GM19452 (cell line): ENCODE results near the gene PTPRCAP.
"Not testable (repeated sequence)": the region's sequence is repeated elsewhere in the genome, so short reads cannot be mapped to it uniquely, and the experiment has no call there.

ENCODE experiments used
- ATAC-seq: cut with Tn5 transposase; IDR thresholded peaks from one replicate; pipeline ENCODE4 v1.9.1; 2021; ENCODE audit not compliant: unreplicated experiment

The PTPRCAP gene

GRCh38 chr11:67437082-67437808, at the start of gene PTPRCAP:
Gene PTPRCAP, minus strand, starts transcription at chr11:67437682. Its CDS starts 63 bp downstream, at chr11:67437619.
- no peak for ATAC-seq

GRCh38 chr11:67486481-67487195, 49.2 kb upstream of the PTPRCAP start:
- ATAC-seq, result no peak

GRCh38 chr11:67485873-67486361, 48.4 kb upstream of the PTPRCAP start:
- not testable (repeated sequence) for ATAC-seq

- ATAC-seq, result no peak
Measured at GRCh38 chr11:67484847-67485311, 47.4 kb upstream of the PTPRCAP start.

GRCh38 chr11:67483831-67484665, 46.6 kb upstream of the PTPRCAP start:
- ATAC-seq, result no peak

- ATAC-seq, result peak; percentile 57
Measured at GRCh38 chr11:67482827-67483798, 45.6 kb upstream of the PTPRCAP start, which contains the start of gene AIP. Gene AIP, plus strand, starts transcription at chr11:67483026. Its CDS starts 133 bp downstream, at chr11:67483159.

GRCh38 chr11:67482275-67482826, 44.9 kb upstream of the PTPRCAP start:
- no peak for ATAC-seq

GRCh38 chr11:67477344-67478050, 40.0 kb upstream of the PTPRCAP start:
- ATAC-seq, result not testable (repeated sequence)

- not testable (repeated sequence) for ATAC-seq
Measured at GRCh38 chr11:67476692-67477091, 39.2 kb upstream of the PTPRCAP start.

- no peak for ATAC-seq
Measured at GRCh38 chr11:67472882-67473281, 35.4 kb upstream of the PTPRCAP start.

GRCh38 chr11:67470337-67471002, 33.0 kb upstream of the PTPRCAP start:
- ATAC-seq, result no peak

- ATAC-seq, result no peak
Measured at GRCh38 chr11:67469508-67469811, 32.0 kb upstream of the PTPRCAP start.

GRCh38 chr11:67468759-67469507, 31.5 kb upstream of the PTPRCAP start, which contains the start of gene TMEM134:
Gene TMEM134, minus strand, starts transcription at chr11:67469251. Its CDS starts 59 bp downstream, at chr11:67469192.
- ATAC-seq, result peak; percentile 63

GRCh38 chr11:67468456-67468758, 30.9 kb upstream of the PTPRCAP start:
- ATAC-seq, result no peak

GRCh38 chr11:67468056-67468455, 30.6 kb upstream of the PTPRCAP start:
- no peak for ATAC-seq

GRCh38 chr11:67466962-67467771, 29.7 kb upstream of the PTPRCAP start:
- no peak for ATAC-seq

GRCh38 chr11:67466367-67466766, 28.9 kb upstream of the PTPRCAP start:
- no peak for ATAC-seq
